T-helper 1 cell (primary cell): ENCODE data around the gene PLP1.
A peak's percentile ranks its signal among the peaks of the same experiment; 100 is the strongest.

Experiments used
- DNase-seq, 5 donors: peaks; one replicate each; pipeline ENCODE4 v3.0.0-alpha.2; 2012 to 2020

Gene PLP1

GRCh38 chrX:103831342-103831802, 54.7 kb downstream of the PLP1 start:
- peak in 4 of 5 donors; percentile 34 to 61 (median 45) for DNase-seq

DNA sequence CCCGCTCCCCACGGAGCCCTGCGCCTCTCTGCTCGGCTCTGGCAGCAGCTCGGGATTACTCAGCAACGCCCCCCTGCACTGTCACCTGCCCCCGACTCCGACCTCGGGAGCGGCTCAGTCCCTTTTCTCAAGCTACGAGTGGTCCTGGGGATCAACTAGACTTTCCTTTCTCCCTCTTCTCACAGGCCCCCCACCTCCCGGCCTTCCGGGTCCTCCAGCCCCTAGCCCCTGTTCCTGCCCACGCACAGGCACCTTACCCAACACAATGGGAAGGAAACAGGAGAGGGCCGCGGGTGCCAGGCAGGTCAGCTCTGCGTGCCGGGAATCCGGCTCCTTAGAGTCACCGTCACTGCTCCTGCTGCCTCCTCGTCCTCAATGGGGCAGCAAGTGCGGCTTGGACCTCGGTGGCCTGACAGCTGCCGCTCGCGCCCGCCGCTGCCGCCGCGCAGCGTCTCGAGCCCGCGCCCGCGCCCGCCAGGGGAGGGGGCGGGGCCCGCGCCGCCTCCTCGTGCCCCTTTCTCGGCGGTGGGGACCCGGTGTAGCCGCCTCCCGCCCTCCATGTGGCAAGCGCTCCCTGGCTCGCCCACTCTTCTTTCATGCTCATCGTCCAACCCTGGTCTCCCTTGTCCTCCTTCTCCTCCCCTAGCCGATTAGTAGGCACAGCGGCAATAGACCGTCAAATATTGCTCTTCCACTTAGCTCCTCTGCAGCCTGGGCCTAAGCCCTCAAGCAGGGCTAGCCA, 55.3 kb downstream of the PLP1 start, which contains the start of gene RAB9B:
RAB9B (minus strand) TSS at position 455 of the 742 bp plus-strand sequence. CDS start 6,473 bp downstream, outside the sequence.
- peak in 3 of 5 donors; percentile 4 to 16 (median 8) for DNase-seq

DNA sequence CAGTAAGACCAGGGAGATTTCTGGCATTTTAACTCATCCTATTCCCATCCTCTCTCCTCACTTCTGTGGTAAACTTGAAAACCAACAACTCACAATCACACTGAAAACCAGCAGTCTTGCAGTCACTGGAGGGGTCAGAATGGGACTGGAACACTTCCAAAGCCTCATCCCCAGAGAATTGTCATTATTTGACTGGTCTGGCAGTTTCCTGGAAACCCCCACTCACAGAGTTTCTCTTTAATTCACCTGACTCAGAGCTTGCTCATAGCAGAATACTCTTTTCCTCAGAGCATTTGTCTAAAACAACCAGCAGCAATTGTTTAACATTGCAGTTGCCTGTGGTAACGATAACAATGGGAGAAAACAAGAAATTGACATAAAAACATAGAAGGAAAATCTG, 62.8 kb downstream of the PLP1 start:
- DNase-seq: no peak
